HG03571 (cell line): ENCODE measurements around the gene PRKCE.
A peak's percentile ranks its signal among the peaks of the same experiment; 100 is the strongest.

ENCODE experiments used
- ATAC-seq: cut with Tn5 transposase; IDR thresholded peaks from one replicate; pipeline ENCODE4 v1.9.1; 2021; ENCODE audit not compliant: unreplicated experiment

Gene PRKCE

GRCh38 chr2:45651415-45652089 lies at the start of gene PRKCE:
TSS of gene PRKCE (plus strand) at chr2:45651675.
- peak; percentile 7 for ATAC-seq

GRCh38 chr2:45602624-45603023 lies 48.9 kb upstream of the PRKCE start:
- ATAC-seq, result no peak

DNA sequence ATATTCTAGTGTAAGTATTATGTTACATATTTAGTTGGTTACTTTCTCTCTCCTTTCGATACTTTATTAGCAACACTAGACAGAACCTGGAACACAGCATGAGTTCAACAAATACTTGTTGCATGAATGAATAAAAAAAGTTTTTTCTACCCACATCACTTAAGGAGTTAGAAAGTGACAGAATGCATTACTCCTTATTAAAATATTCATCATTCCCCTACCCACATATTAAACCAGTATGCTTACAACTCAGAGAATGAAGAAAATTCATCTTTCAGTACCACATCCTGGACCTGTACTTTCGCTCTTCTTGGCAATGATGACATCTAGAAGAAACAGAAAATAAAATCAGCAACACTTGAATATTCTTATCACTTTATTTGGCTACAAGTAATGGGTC lies 46.4 kb upstream of the PRKCE start:
- ATAC-seq, result no peak

- ATAC-seq, result no peak
These were observed 44.7 kb upstream of the PRKCE start for GRCh38 chr2:45606796-45607195.

DNA sequence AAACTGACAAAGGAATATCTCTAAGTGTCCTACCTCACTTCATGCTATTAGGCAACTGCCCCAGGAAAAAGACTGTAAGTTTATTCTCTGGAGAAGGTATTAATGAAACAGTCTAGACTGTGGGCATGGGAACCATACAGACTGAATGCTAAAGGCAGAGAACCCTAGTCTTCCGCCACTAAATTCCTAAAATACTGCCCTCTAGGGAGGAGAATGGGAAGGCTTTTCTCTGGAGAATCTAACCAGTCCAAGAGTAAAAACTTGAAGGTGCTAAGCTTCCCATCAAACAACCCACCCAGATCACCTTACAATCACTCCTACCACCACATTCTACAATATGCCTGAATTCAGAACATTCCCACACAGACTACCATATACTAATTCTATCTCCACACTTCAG lies 43.8 kb upstream of the PRKCE start:
- no peak for ATAC-seq

DNA sequence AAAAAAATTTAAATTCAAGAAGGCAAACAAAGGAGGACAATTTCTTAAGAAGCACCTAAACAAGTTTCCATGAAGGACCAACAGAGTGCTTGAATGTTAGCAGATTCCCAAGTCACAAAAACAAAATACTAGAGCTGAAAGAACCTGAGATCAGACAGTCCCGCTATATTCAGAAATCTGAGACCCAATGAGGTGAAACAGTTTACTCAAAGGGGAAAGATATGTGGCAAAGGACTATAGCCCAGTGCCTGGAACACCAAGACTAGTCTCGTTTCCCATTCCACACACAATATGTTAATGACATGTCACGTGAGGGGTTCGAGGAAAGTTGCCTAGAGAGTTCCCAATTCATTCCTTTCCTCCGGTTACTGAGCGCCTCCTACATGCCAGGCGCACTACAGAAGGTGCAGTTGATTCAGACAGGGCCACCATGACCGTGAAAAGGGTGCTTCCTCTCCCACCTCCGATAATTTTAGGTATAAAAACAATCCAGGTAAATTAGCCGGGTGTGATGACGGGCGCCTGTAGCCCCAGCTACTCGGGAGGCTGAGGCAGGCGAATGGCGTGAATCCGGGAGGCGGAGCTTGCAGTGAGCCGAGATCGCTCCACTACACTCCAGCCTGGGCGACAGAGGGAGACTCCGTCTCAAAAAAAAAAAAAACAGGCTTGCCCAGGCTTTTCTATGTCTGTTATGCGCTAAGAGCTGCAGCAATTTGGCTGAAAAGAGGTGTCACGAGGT lies 41.0 kb upstream of the PRKCE start:
- ATAC-seq, result peak; percentile 31

DNA sequence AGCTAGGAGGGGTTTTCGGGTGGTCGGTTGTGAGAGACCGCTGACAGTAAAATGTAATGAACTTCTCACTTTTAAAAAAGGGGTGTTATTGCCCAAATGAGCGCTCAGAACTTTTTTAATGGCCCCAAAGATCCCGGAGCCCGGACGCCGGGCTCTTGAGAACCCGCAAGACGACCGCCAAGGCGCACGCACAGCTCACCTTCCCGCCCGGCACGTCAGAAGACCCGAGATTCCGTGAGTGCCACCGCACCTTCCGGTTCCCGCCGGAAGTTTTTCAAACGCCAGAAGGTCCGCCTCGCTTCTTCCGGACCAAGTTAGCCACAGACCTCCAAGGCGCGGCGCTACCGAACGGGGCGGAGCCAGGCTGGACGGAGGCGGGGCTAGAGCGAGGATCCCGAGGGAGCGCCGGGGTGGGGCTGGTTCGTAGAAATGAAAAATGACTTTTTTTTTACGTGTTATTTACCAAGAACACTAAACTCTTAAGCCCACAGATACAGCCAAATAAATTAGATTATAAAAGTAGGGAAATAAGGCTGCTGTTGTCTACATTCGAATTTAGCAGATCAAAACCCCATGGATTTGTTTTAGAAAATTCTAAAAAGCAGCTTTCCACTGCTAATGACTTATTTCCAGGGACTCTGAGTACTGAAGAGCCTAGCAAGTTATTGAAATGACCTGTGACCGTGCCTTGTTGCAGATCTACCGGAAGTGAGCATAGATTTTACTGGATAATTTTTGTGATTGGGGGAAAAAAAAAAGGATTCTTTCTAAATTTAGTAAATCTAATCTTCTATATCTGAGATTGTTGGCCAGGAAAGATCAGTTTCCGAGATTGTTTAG lies 40.2 kb upstream of the PRKCE start, which contains the start of gene SRBD1:
SRBD1 (minus strand) TSS at position 248 of the 840 bp plus-strand sequence. CDS start 5,826 bp downstream, outside the sequence.
- ATAC-seq, result peak; percentile 90

DNA sequence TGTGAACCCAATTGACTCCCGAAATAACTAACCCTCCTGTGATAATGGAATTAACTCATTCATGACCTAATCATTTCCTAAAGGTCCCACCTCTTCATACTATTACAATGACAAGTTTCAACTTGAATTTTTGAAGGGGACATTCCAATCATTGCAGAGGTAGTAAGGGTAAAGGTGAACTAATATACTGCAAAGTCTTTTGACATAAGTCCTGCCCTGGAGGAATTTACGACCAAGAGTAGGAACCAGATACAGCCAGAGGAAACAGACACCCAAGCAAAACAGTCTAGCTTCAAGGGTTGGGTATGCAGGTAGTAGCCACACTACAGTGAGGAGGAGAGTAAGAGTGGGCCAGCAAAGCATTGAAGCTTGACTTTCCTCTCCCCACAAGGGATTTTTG lies 39.2 kb upstream of the PRKCE start:
- no peak for ATAC-seq

DNA sequence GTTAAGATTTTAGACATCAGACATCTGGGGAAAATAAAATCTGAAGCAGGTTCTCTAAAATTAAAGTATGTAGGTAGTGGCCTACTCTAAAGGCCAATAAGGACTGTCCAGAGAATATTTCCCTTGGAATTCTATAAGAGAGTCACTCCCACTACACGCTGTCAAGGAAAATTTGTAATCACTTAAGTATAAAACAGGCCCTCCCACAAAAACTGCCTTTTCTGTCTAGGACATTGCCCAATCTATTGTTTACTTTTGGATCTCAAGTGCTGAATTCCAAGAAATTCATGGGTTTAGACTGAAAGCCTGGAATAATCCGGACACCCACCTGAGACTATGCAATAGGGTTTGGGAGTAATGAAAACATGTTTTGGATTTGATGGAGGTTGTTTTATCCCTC lies 38.7 kb upstream of the PRKCE start:
- no peak for ATAC-seq

- no peak for ATAC-seq
These were observed 37.1 kb upstream of the PRKCE start for GRCh38 chr2:45614330-45614729.

- no peak for ATAC-seq
These were observed 36.5 kb upstream of the PRKCE start for GRCh38 chr2:45614871-45615415.

DNA sequence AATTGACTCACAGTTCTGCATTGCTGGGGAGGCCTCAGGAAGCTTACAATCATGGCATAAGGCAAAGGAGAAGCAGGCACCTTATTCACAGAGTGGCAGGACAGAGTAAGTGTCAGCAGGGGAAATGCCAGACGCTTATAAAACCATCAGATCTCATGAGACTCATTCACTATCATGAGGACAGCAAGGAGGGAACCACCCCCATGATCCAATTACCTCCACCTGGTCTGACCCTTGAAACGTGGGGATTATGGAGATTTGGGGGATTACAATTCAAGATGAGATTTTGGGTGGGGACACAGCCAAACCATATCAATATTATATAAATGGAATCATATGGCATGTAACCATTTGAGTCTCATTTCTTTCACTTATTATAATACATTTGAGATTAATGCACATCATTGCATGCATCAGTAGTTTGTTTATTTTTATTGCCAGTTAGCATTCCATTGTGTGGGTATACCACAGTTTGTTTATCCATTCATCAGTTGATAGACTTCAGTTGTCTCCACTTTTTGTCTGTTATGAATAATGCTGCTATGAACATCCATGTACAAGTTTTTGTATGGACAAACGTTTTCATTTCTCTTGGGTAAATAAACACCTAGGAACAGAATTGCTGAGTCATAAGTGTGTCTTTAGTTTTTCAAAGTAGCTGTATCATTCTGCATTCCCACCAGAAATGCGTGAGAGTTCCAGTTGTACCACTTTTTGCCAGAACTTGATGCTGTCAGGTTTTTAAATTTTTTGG lies 34.6 kb upstream of the PRKCE start:
- ATAC-seq, result no peak

- ATAC-seq, result no peak
These were observed 34.0 kb upstream of the PRKCE start for GRCh38 chr2:45617496-45617895.

- ATAC-seq, result no peak
These were observed 29.0 kb upstream of the PRKCE start for GRCh38 chr2:45622336-45623075.

DNA sequence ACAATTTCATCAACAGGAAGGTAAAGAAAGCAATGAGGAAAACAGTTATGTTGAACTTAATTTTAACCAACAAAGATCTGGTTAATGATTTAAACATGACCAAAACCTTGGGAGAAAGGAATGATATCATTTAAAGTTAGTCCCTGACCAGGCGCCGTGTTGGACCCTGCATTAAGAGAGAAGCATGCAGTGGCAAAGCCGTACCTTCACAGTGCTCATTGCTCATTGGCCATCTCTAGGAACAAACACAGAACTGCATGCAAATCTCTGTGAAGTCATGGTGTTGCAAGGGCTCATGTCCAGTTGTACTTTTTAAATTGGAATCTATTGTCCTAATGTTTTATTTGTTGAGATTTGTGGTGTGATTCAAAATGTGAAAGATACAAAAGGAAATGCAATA lies 28.4 kb upstream of the PRKCE start:
- ATAC-seq, result no peak

- ATAC-seq, result no peak
These were observed 25.7 kb upstream of the PRKCE start for GRCh38 chr2:45625824-45626223.

- ATAC-seq, result no peak
These were observed 24.9 kb upstream of the PRKCE start for GRCh38 chr2:45626387-45627221.

- no peak for ATAC-seq
These were observed 23.6 kb upstream of the PRKCE start for GRCh38 chr2:45627911-45628310.

DNA sequence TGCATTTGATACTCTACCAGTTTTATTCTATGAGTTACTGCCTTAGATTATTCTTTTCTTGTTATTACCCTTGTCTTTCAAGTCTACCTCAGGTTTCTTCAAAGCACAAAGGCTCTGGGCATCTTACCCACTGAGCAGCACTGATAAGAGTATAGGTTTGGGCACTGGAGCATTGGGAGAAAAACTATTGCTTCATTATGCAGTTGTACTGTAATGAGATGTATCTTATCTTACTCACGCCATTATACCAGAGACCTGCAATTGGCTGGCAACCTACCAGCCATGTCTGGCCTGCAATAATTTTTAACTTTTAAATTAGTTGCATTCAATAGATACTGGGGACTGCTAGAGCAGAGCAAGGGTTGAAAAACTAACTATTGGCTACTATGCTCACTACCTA lies 21.5 kb upstream of the PRKCE start:
- no peak for ATAC-seq
